H1 (cell line): ENCODE data around the gene UFD1. TPM values are rescaled to one million over a fixed set of nuclear protein-coding genes. Genes with fewer than 3 reads are reported as not detected.
A peak's percentile ranks its signal among the peaks of the same experiment; 100 is the strongest.

Experiments
- CTCF ChIA-PET: fragments of 300-600 bp; sonication (Branson Sonifier 250); formaldehyde crosslinking; loops from one replicate; lab custom pipeline; 2021; ENCODE audit not compliant: partially characterized antibody; lab: Charles Lee
- POLR2A ChIA-PET: fragments of 300-600 bp; sonication (Branson Sonifier 250); formaldehyde crosslinking; loops from one replicate; lab custom pipeline; 2021; ENCODE audit warnings: inconsistent platforms; ENCODE audit not compliant: partially characterized antibody; lab: Charles Lee
- DNase-seq, 2 experiments: peaks; one replicate each; pipeline versions ENCODE4 v3.0.0 to v3.0.0-alpha.2; 2010 to 2022; ENCODE audit warnings: low spot score in 2 of 2, low read depth in 1 of 2, mixed read lengths in 1 of 2
- FAIRE-seq: peaks from 2 replicates; lab custom pipeline; 2011; peaks lifted over from hg19 to GRCh38; lab: Jason Lieb, UNC
- H2AFZ ChIP-seq: 2 replicates; pipeline ENCODE4 v1.8.1; 2012; ENCODE audit warnings: low read length, inconsistent platforms
- H2AK5ac ChIP-seq: 2 replicates; pipeline ENCODE4 v1.6.1; 2013; ENCODE audit warnings: low read depth, low read length
- H2BK120ac ChIP-seq: replicated peaks from 2 replicates; pipeline ENCODE3; 2013; ENCODE audit warnings: low read depth, low read length, inconsistent platforms
- H2BK12ac ChIP-seq: 2 replicates; pipeline ENCODE4 v1.6.1; 2013; ENCODE audit warnings: low read depth, low read length
- H2BK15ac ChIP-seq: 2 replicates; pipeline ENCODE4 v1.6.1; 2013; ENCODE audit warnings: low read length
- H2BK20ac ChIP-seq: 2 replicates; pipeline ENCODE4 v1.6.1; 2013; ENCODE audit warnings: low read length
- H2BK5ac ChIP-seq: 2 replicates; pipeline ENCODE4 v1.6.1; 2013; ENCODE audit warnings: low read depth, low read length
- H3K14ac ChIP-seq: 2 replicates; pipeline ENCODE4 v1.6.1; 2013; ENCODE audit warnings: inconsistent platforms; ENCODE audit not compliant: insufficient read length
- H3K18ac ChIP-seq: 2 replicates; pipeline ENCODE4 v1.6.1; 2013; ENCODE audit warnings: low read length; ENCODE audit errors: extremely low read depth
- H3K23ac ChIP-seq: 2 replicates; pipeline ENCODE4 v1.6.1; 2013; ENCODE audit warnings: inconsistent platforms; ENCODE audit not compliant: insufficient read length
- H3K23me2 ChIP-seq: 2 replicates; pipeline ENCODE4 v1.6.1; 2013; ENCODE audit warnings: low read depth, low read length
- H3K27ac ChIP-seq: 2 replicates; pipeline ENCODE4 v1.6.1; 2011; ENCODE audit warnings: low read depth, low read length, inconsistent platforms
- H3K27me3 ChIP-seq, 4 experiments: replicated peaks in 1 of 4; 1 replicate in 1 of 4; 2 replicates in 3 of 4; pipeline versions ENCODE4 v1.6.1 to v1.8.1; 2011 to 2013; ENCODE audit warnings: low read length in 3 of 4, mild to moderate bottlenecking in 3 of 4, inconsistent platforms in 2 of 4, mixed read lengths in 2 of 4, moderate library complexity in 1 of 4; ENCODE audit not compliant: control insufficient read depth in 3 of 4, insufficient read depth in 3 of 4; ENCODE audit errors: extremely low read depth in 1 of 4
- H3K36me3 ChIP-seq, 4 experiments: 2 replicates each; pipeline versions ENCODE4 v1.6.1 to v1.8.1; 2011 to 2013; ENCODE audit warnings: mild to moderate bottlenecking in 4 of 4, low read length in 3 of 4, moderate library complexity in 2 of 4, control low read depth in 1 of 4, inconsistent platforms in 1 of 4; ENCODE audit not compliant: insufficient read depth in 4 of 4, control insufficient read depth in 2 of 4
- H3K4ac ChIP-seq: replicated peaks from 2 replicates; pipeline ENCODE3; 2013; ENCODE audit warnings: low read length, low read depth, mixed read lengths, inconsistent platforms; ENCODE audit not compliant: insufficient read length
- H3K4me1 ChIP-seq, 4 experiments: replicated peaks in 1 of 4; 1 replicate in 1 of 4; 2 replicates in 3 of 4; pipeline versions ENCODE4 v1.6.1 to v1.8.1; 2011 to 2013; ENCODE audit warnings: low read length in 3 of 4, inconsistent platforms in 2 of 4, mixed read lengths in 1 of 4; ENCODE audit not compliant: insufficient read depth in 4 of 4, control insufficient read depth in 3 of 4
- H3K4me2 ChIP-seq, 2 experiments: 2 replicates each; pipeline versions ENCODE4 v1.6.1 to v1.8.1; 2011 to 2013; ENCODE audit warnings: low read depth in 2 of 2, low read length in 2 of 2, control low read depth in 1 of 2, inconsistent platforms in 1 of 2, mild to moderate bottlenecking in 1 of 2; ENCODE audit not compliant: insufficient read depth in 1 of 2
- H3K4me3 ChIP-seq, 4 experiments: fragments of 200-600, 300-600 bp in 1 of 4; sonication (generic), shearing (Covaris generic), sonication (Bioruptor Twin) in 1 of 4; 2 replicates each; pipeline versions ENCODE4 v1.5.1 to v1.8.1; 2011 to 2016; ENCODE audit warnings: low read length in 4 of 4, low read depth in 3 of 4, control low read depth in 2 of 4, inconsistent platforms in 2 of 4, mild to moderate bottlenecking in 2 of 4, mixed read lengths in 1 of 4, moderate library complexity in 1 of 4; ENCODE audit not compliant: insufficient read depth in 2 of 4; ENCODE audit errors: extremely low read depth in 1 of 4
- H3K56ac ChIP-seq: replicated peaks from 2 replicates; pipeline ENCODE3; 2013; ENCODE audit warnings: low read depth, mild to moderate bottlenecking, mixed read lengths, low read length, inconsistent platforms; ENCODE audit not compliant: insufficient read length
- H3K79me1 ChIP-seq: 2 replicates; pipeline ENCODE4 v1.6.1; 2013; ENCODE audit warnings: low read depth, low read length, control low read depth
- H3K79me2 ChIP-seq, 2 experiments: 2 replicates each; pipeline versions ENCODE4 v1.6.1 to v1.8.1; 2012 to 2013; ENCODE audit warnings: low read length in 2 of 2, mild to moderate bottlenecking in 2 of 2, inconsistent platforms in 1 of 2; ENCODE audit not compliant: insufficient read depth in 2 of 2, control insufficient read depth in 1 of 2
- H3K9ac ChIP-seq, 4 experiments: replicated peaks in 1 of 4; 1 replicate in 1 of 4; 2 replicates in 3 of 4; pipeline versions ENCODE4 v1.6.1 to v1.8.1; 2011 to 2013; ENCODE audit warnings: low read depth in 3 of 4, low read length in 3 of 4, control low read depth in 2 of 4, mild to moderate bottlenecking in 2 of 4, moderate library complexity in 2 of 4, inconsistent platforms in 1 of 4; ENCODE audit errors: extremely low read depth in 1 of 4
- H3K9me3 ChIP-seq, 2 experiments: 2 replicates each; pipeline versions ENCODE4 v1.6.1 to v1.8.1; 2012 to 2013; ENCODE audit warnings: mild to moderate bottlenecking in 2 of 2, moderate library complexity in 2 of 2, control low read depth in 1 of 2, inconsistent platforms in 1 of 2, low read depth in 1 of 2, low read length in 1 of 2, mixed read lengths in 1 of 2; ENCODE audit not compliant: insufficient read depth in 2 of 2
- H4K20me1 ChIP-seq, 2 experiments: replicated peaks in 1 of 2; 2 replicates each; pipeline versions ENCODE3 to v1.8.1; 2011 to 2013; ENCODE audit warnings: inconsistent platforms in 2 of 2, low read length in 2 of 2, mild to moderate bottlenecking in 1 of 2; ENCODE audit not compliant: insufficient read depth in 2 of 2, control insufficient read depth in 1 of 2
- H4K5ac ChIP-seq: 2 replicates; pipeline ENCODE4 v1.6.1; 2013; ENCODE audit warnings: low read length, low read depth, mixed read lengths, inconsistent platforms; ENCODE audit not compliant: insufficient read length
- H4K8ac ChIP-seq: 2 replicates; pipeline ENCODE4 v1.8.0; 2013; ENCODE audit warnings: mild to moderate bottlenecking, moderate library complexity, low read length, inconsistent platforms; ENCODE audit not compliant: insufficient read depth; ENCODE audit errors: extremely low read depth
- H4K91ac ChIP-seq: replicated peaks from 2 replicates; pipeline ENCODE3; 2013; ENCODE audit warnings: low read length, mixed read lengths, inconsistent platforms; ENCODE audit not compliant: insufficient read length
- CBX8 ChIP-seq: fragments of 300-800, 300-1000 bp; sonication (generic); IDR thresholded peaks from 2 replicates; pipeline ENCODE4 v1.7.1; 2016; ENCODE audit warnings: low read depth, low read length, borderline replicate concordance
- EZH2 ChIP-seq: fragments of 200-600 bp; sonication (generic); IDR thresholded peaks from 2 replicates; pipeline ENCODE4 v1.7.1; 2012; ENCODE audit warnings: low read depth, mild to moderate bottlenecking, moderate library complexity, low read length, inconsistent platforms; ENCODE audit not compliant: severe bottlenecking
- KDM5A ChIP-seq: fragments of 200-600 bp; IDR thresholded peaks from 2 replicates; pipeline ENCODE4 v1.7.1; 2012; ENCODE audit warnings: mild to moderate bottlenecking, low read length, inconsistent platforms, mixed read lengths
- NANOG ChIP-seq: IDR thresholded peaks from 2 replicates; pipeline ENCODE4 v1.6.1; 2011; ENCODE audit warnings: low read length, low read depth, mild to moderate bottlenecking, inconsistent platforms; ENCODE audit not compliant: insufficient read depth, poor library complexity, severe bottlenecking
- POLR2AphosphoS5 ChIP-seq: IDR thresholded peaks from 2 replicates; pipeline ENCODE4 v1.6.1; 2011; ENCODE audit warnings: low read depth, low read length
- POU5F1 ChIP-seq: IDR thresholded peaks from 2 replicates; pipeline ENCODE4 v1.6.1; 2011; ENCODE audit warnings: low read depth, mild to moderate bottlenecking, low read length, moderate library complexity
- RXRA ChIP-seq: IDR thresholded peaks from 2 replicates; pipeline ENCODE4 v1.6.1; 2011; ENCODE audit warnings: low read depth, mild to moderate bottlenecking, low read length, moderate library complexity; ENCODE audit not compliant: insufficient read depth
- SIN3A ChIP-seq, 2 experiments: IDR thresholded peaks in 1 of 2; conservative IDR thresholded peaks in 1 of 2; 2 replicates each; pipeline ENCODE4 v1.6.1; 2011 to 2012; ENCODE audit warnings: low read length in 2 of 2, improper control_type of control experiment in 1 of 2, low read depth in 1 of 2, mild to moderate bottlenecking in 1 of 2
- TAF1 ChIP-seq: IDR thresholded peaks from 2 replicates; pipeline ENCODE4 v1.6.1; 2011; ENCODE audit warnings: mild to moderate bottlenecking, low read depth, low read length
- TCF12 ChIP-seq: IDR thresholded peaks from 2 replicates; pipeline ENCODE4 v1.6.1; 2011; ENCODE audit warnings: low read depth, mild to moderate bottlenecking, low read length
- WGBS, 2 experiments: shearing (Covaris generic) in 1 of 2; methylation state at CpG; one replicate each; pipeline versions ENCODE4 v1.1.6 to v1.1.7; 2013 to 2015; ENCODE audit warnings: low lambda C conversion rate in 2 of 2, mixed read lengths in 2 of 2, inconsistent platforms in 1 of 2, low coverage in 1 of 2, missing lambda C conversion rate in 1 of 2; ENCODE audit not compliant: insufficient replicate concordance in 2 of 2, insufficient coverage in 1 of 2, insufficient read length in 1 of 2; ENCODE audit errors: extremely low coverage in 1 of 2, missing lambda C conversion rate in 1 of 2; 5-methylcytosine and 5-hydroxymethylcytosine counted together
- polyA plus RNA-seq, 7 experiments: library from polyadenylated mRNA; depleted of rRNA in 3 of 7; stranded (reverse) in 5 of 7; unstranded in 2 of 7; fragments of >200 nt in 5 of 7; fragments of 200-250 nt in 2 of 7; gene quantifications; 1 replicate in 5 of 7; 2 replicates in 1 of 7; 4 replicates in 1 of 7; pipeline versions ENCODE4 v1.2.1 to v1.2.3, GENCODE V29; 2011 to 2013; ENCODE audit warnings: missing spikeins in 2 of 7, mixed read lengths in 2 of 7
- total RNA-seq: library from RNA; stranded (reverse); fragmentation: NEBNext Ultra II Directional; extraction: Animal tissue kit (Norgen Biotek cat#: 25700); gene quantifications from 2 replicates; pipeline ENCODE4 v1.2.1, GENCODE V29; 2021

Gene UFD1
- total and polyA plus RNA-seq, 2 of the 8 experiments (the other 6 are each of a cell fraction or from before 2014, with no cell fraction given) = 74.6 to 116 TPM

DNA sequence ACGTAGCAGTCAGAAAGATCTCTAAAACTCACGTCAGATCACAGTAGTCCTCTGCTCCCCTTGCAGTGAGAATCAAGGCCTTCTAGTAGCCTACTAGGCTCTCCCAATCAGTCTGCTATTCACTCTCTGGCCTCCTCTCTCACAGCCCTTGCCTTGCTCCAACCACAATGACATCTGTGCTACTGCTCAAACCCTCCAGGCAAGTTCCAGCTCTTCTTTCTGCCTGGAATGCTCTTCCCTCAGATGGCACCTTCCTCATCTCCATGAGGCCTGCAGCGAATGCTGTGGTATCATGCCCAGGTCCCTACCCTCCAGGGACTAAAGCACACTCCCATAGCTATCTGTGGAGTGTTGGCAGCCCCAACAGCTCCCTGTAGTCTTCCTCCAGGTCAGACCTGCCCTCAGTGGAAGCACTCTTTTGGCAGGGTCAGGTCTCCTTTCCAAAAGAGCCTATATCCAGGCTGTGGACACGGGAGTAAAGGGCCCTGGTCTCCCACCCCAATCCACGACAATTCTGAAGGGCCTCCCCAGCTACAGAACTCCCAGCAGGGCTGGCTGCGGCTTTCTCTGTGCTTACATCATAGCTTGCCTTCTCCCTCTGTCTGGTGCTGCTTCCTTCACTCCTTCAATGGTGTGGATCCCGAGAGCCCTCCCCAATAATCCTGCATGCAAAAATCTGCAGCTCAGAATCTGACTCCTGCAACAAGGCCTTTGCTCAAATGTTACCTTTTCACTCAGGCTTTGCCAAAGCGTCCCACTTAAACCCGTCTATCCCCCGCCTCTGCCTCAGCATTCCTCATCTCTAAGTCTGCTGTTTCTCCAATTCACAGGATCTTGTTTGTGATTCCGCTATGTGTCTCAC, 56.3 kb downstream of the UFD1 start:
- no peak overlapping the region for H2BK120ac ChIP-seq
- no peak overlapping the region for H3K23ac ChIP-seq
- H2AFZ ChIP-seq = no peak overlapping the region
- H2BK15ac ChIP-seq = no peak overlapping the region
- H3K23me2 ChIP-seq = no peaks in the 10 kb centered on the region; the same call in 1 of the 2 replicates
- H2BK5ac ChIP-seq = peak overlapping the region; percentile 45; the same call in 1 of the 2 replicates
- H2BK12ac ChIP-seq = no peak overlapping the region
- no peak overlapping the region for H2BK20ac ChIP-seq
- WGBS, 2 experiments = 83% methylated on average over 11 of the region's 11 CpGs; no CpG with 5 or more reads in 1 of the 2 experiments
- peak overlapping the region; percentile 29; the same call in 1 of the 2 replicates for H2AK5ac ChIP-seq
- no peak for FAIRE-seq
- CTCF ChIA-PET = interaction anchor here (0.8 to 1.1 kb wide), 4 partner anchors 32 to 405 kb away, joined by 3 read pairs; no protein-coding TSS in a partner anchor
- DNase-seq = no peak
- no peaks in the 10 kb centered on the region for H3K9me3 ChIP-seq
- peaks cover 22 to 41% of the 10 kb centered on the region in 2 experiments for H4K20me1 ChIP-seq
- TF ChIP-seq EZH2 = no peak
- no peak for TF ChIP-seq SIN3A (conservative IDR thresholded peaks at IDR 0.05 in 1 of 2, IDR thresholded peaks at IDR 0.05 in 1 of 2; ENCODE audit: low read depth in 1 of 2, low read length in 2 of 2)
- no peak for TF ChIP-seq KDM5A
- no peak for TF ChIP-seq POLR2AphosphoS5
- TF ChIP-seq TCF12 = no peak
- TF ChIP-seq RXRA = no peak
- TF ChIP-seq NANOG = no peak
- TF ChIP-seq TAF1 = no peak
- TF ChIP-seq POU5F1 = no peak
- no peak for TF ChIP-seq CBX8
- TF ChIP-seq, all 59 proteins: peak for 0
- POLR2A ChIA-PET = interaction anchor here (0.5 to 4.8 kb wide), 9 partner anchors 10 to 791 kb away, joined by 3 to 38 read pairs (median 4); partner anchors contain the start of genes C22orf39, HIRA and MRPL40
- H3K27me3 ChIP-seq = no peaks in the 10 kb centered on the region
- H3K79me2 ChIP-seq = peaks cover 42 to 99% of the 10 kb centered on the region in 2 experiments
- H3K9ac ChIP-seq = peak overlapping the region in 1 of 4 experiments; percentile 4; a peak in 1 of 7 replicates
- H3K56ac ChIP-seq = no peak overlapping the region
- H3K79me1 ChIP-seq = peaks cover 31% of the 10 kb centered on the region
- no peak overlapping the region for H3K4ac ChIP-seq
- H4K91ac ChIP-seq = no peak overlapping the region
- H3K36me3 ChIP-seq = no peaks in the 10 kb centered on the region; a peak in 2 of 8 replicates
- no peak overlapping the region for H4K8ac ChIP-seq
- no peak overlapping the region for H3K14ac ChIP-seq
- H3K4me1 ChIP-seq = peaks cover 0 to 20% (median 7%) of the 10 kb centered on the region in 4 experiments; a peak in 6 of 7 replicates
- H3K4me3 ChIP-seq = no peak overlapping the region
- H4K5ac ChIP-seq = no peak overlapping the region
- no peak overlapping the region for H3K18ac ChIP-seq
- peak overlapping the region; percentile 1 to 37; a peak in 1 of 4 replicates for H3K4me2 ChIP-seq
- no peak overlapping the region for H3K27ac ChIP-seq
